Breast epithelium (tissue), 4 donors: Measurements from ENCODE around the gene TSPAN32. TPM values are rescaled to one million over a fixed set of nuclear protein-coding genes. Genes with fewer than 3 reads are reported as not detected.

Experiments
- DNase-seq, 2 donors: peaks; one replicate each; pipeline ENCODE4 v3.0.0-alpha.2; 2019; ENCODE audit warnings: low spot score in 2 of 2
- H3K27ac ChIP-seq, 2 donors: fragments of 200-600 bp; sonication (generic) in 1 of 2; one replicate each; pipeline ENCODE4 v1.5.1; 2016 to 2019; ENCODE audit warnings: mild to moderate bottlenecking in 1 of 2
- H3K27me3 ChIP-seq, 2 donors: fragments of 200-600 bp; sonication (generic) in 1 of 2; one replicate each; pipeline versions ENCODE4 v1.5.1 to v1.6.0; 2017 to 2019; ENCODE audit warnings: control low read depth in 1 of 2, mild to moderate bottlenecking in 1 of 2
- H3K36me3 ChIP-seq: fragments of 200-600 bp; one replicate; pipeline ENCODE4 v1.5.1; 2019
- H3K4me1 ChIP-seq, 2 donors: fragments of 200-600 bp; sonication (generic); one replicate each; pipeline ENCODE4 v1.5.1; 2016 to 2019; ENCODE audit warnings: control low read depth in 1 of 2
- H3K4me3 ChIP-seq, 3 donors: fragments of 200-600 bp; sonication (generic); 1 replicate in 2 of 3; 2 replicates in 1 of 3; pipeline ENCODE4 v1.5.1; 2016 to 2019; ENCODE audit warnings: mild to moderate bottlenecking in 3 of 3, moderate library complexity in 2 of 3
- H3K9me3 ChIP-seq, 2 donors: fragments of 200-600 bp; sonication (generic) in 1 of 2; one replicate each; pipeline ENCODE4 v1.5.1; 2016 to 2019; ENCODE audit warnings: control low read depth in 1 of 2
- CTCF ChIP-seq, 3 donors: fragments of 450-650 bp; IDR thresholded peaks; one replicate each; pipeline ENCODE4 v1.5.1; 2016 to 2017; ENCODE audit warnings: antibody characterized with exemption in 3 of 3, mild to moderate bottlenecking in 3 of 3, moderate library complexity in 3 of 3
- POLR2A ChIP-seq: fragments of 450-650 bp; IDR thresholded peaks from one replicate; pipeline ENCODE4 v1.6.1; 2016; ENCODE audit warnings: antibody characterized with exemption, mild to moderate bottlenecking, moderate library complexity
- POLR2AphosphoS5 ChIP-seq, 3 donors: sonication (generic); formaldehyde crosslinking; IDR thresholded peaks; one replicate each; pipeline ENCODE4 v1.6.1; 2017; ENCODE audit warnings: antibody characterized with exemption in 3 of 3
- intact Hi-C: fragments of 100-400 bp; cut with DNase I; formaldehyde crosslinking; loops from one replicate; pipeline ENCODE4 v1.15.1; 2023; ENCODE audit warnings: low total_unique reads
- total RNA-seq, 3 donors: library from RNA; depleted of rRNA; stranded (reverse); fragments of >200 nt; gene quantifications; one replicate each; pipeline ENCODE4 v1.1.0, GENCODE V29; 2016

TSPAN32 gene
- total RNA-seq, 3 donors from 2014 or later = 0.33 to 2.4 (median 1.0) TPM

DNA sequence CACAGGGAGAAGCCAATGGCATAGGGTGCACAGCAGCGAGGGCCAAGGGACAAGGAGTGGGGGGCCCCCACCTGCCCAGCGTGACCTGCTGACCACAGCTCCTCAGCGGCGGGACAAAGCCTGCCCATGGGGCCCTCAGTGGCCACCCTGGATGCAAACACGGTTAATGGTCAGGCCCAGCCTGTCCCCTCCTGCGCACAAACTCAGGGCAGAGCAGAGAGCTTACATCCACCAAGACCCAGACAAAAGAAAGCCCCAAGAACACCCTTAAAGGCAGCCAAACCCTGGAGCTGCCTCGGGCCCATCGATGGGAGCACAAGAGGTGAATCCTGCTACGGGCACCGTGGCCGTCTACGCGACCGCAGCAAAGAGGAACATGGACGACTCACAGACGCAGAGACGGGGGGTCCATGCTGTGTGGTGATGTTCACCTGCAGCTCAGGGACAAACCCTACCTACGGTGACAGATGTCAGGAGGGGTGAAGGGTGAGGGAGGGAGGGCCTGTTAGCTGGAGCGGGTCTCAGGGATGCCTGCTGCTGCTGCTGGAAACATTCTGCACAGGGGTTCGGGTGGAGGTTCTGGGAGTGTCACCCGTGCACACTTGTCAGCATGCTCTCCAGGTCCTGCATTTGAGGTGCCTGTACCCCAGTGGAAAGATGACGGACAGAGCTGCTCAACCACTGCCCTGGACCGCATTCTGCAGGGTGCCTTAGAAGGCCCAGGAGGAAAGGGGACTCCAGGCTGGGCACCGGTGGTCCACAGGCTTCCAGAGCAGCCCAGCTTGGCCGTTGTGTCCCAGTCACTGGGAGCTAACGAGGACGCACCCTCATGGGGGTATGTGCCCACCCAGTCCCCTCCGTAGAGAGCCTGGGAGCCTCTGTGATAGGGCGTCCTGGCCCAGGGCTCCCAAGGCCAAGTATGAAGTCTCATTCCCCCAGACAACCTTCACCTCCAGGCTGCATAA lies 43.0 kb upstream of the TSPAN32 start:
- H3K27me3 ChIP-seq = no peaks in the 10 kb centered on the region
- peaks cover 0 to 4% of the 10 kb centered on the region in 2 donors for H3K4me1 ChIP-seq
- DNase-seq = peak in 1 of 2 donors; percentile 47
- H3K27ac ChIP-seq = no peak overlapping the region
- no peak for TF ChIP-seq POLR2AphosphoS5 (IDR thresholded peaks at IDR 0.05)
- TF ChIP-seq POLR2A = no peak
- TF ChIP-seq CTCF (IDR thresholded peaks at IDR 0.05) = no peak
- H3K9me3 ChIP-seq = no peaks in the 10 kb centered on the region
- H3K36me3 ChIP-seq = no peaks in the 10 kb centered on the region
- intact Hi-C loops = no loop called here
- no peak overlapping the region for H3K4me3 ChIP-seq

DNA sequence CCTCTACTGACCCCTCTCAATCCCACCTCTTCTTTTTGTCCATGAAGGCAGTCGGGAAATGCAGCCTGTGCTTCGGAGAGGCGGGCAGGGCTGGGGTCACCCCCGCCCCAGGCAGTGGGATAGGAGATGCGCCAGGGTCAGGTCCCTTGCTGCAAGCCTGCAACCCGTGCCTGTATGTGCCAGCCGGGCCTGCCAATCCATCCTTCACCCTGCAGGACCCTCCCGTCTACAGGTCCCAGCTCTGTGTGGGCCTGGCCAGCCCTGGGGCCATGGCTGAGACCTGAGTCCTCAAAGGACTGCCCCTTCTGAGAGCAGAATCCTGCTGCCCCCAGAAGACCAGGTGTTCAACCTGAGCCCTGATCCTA lies 42.4 kb upstream of the TSPAN32 start:
- Histone ChIP-seq H3K36me3 (no peaks in the 10 kb centered on the region), H3K4me3 (no peak overlapping the region), H3K9me3 (no peaks in the 10 kb centered on the region), H3K27me3 (no peaks in the 10 kb centered on the region), H3K4me1 (peaks cover 0 to 4% of the 10 kb centered on the region in 2 donors), H3K27ac (no peak overlapping the region)
- TF ChIP-seq POLR2AphosphoS5 (IDR thresholded peaks at IDR 0.05) = no peak
- no peak for TF ChIP-seq POLR2A
- TF ChIP-seq CTCF (IDR thresholded peaks at IDR 0.05) = no peak
- intact Hi-C loops = no loop called here
- peak in 1 of 2 donors; percentile 34 for DNase-seq

DNA sequence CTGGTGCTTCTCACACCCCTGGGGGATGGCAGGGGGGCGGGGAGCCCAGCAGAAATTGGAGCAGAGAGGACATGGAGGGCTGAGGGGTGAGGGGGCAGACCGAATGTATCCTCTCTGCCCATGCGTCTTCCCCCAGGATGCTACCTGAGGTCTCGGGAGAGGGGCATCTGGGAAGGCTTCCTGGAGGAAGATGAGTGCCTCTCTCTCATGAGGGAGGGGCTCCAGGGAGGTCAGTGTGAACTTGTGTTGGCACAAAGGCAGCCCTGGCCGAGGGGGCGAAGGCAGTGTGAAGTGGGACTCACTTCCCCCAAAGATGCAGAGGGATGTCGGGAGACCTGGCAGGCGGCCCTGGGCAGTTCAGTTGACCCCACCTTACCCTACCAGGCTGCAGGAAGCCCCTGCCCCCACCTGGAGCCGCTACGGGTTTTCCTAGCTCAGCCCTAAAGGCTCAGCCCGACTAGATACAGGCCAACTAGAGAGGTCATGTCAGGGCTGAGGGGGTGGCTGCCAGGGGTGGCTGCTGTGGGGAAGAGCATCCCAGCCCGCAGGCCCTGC lies 41.8 kb upstream of the TSPAN32 start:
- no peaks in the 10 kb centered on the region for H3K9me3 ChIP-seq
- H3K27ac ChIP-seq = no peak overlapping the region
- no peaks in the 10 kb centered on the region for H3K36me3 ChIP-seq
- TF ChIP-seq POLR2AphosphoS5 (IDR thresholded peaks at IDR 0.05) = no peak
- H3K4me3 ChIP-seq = no peak overlapping the region
- DNase-seq = peak in 1 of 2 donors; percentile 45
- H3K27me3 ChIP-seq = no peaks in the 10 kb centered on the region
- intact Hi-C loops = no loop called here
- H3K4me1 ChIP-seq = peaks cover 0 to 4% of the 10 kb centered on the region in 2 donors

DNA sequence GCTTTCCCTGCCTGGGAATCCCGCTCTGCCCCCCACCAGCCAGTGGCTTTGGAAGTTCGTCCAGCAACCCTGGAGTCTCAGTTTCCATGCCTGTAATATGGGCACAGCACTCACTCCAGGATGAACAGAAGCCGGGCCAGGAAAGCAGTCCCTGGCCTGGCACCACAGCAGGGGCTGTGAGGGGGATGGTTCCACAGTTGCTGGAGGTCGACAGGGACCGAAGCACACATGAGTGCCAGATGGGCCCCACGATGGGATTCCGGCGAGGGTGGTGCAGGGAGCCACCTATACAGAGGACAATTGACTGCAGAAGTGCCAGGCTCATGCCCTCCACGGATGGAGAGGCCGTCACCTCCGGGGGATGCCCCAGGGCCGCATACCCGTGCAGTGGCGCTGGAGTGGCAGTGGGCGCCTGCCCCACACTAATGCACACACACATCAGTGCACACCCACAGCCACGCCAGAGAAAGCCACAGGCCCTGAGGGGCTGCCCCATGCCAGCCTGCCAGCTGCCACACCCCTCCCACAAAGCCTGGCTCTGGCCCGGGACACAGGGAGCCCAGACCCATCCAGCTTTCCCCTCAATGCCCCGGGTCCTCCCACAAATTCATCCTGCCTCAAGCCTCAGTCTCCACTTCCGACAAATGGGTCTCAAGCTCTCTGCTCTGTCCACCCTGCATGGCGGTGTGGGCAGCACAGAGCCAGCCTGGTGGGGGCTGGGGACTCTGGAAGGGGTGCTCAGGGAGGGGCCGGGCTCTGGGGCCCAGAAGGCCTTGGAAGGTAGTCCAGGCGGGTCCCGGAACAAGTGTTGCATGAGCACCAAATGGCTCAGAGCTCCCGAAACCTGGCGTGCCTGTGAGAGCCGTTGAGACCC lies 41.1 kb upstream of the TSPAN32 start:
- Histone ChIP-seq H3K4me3 (no peak overlapping the region), H3K9me3 (no peaks in the 10 kb centered on the region), H3K36me3 (no peaks in the 10 kb centered on the region), H3K4me1 (peaks cover 0 to 4% of the 10 kb centered on the region in 2 donors), H3K27me3 (no peaks in the 10 kb centered on the region), H3K27ac (no peak overlapping the region)
- intact Hi-C loops = no loop called here
- no peak for TF ChIP-seq POLR2AphosphoS5 (IDR thresholded peaks at IDR 0.05)
- TF ChIP-seq CTCF (IDR thresholded peaks at IDR 0.05) = no peak
- no peak for TF ChIP-seq POLR2A
- peak in 1 of 2 donors; percentile 45 for DNase-seq

DNA sequence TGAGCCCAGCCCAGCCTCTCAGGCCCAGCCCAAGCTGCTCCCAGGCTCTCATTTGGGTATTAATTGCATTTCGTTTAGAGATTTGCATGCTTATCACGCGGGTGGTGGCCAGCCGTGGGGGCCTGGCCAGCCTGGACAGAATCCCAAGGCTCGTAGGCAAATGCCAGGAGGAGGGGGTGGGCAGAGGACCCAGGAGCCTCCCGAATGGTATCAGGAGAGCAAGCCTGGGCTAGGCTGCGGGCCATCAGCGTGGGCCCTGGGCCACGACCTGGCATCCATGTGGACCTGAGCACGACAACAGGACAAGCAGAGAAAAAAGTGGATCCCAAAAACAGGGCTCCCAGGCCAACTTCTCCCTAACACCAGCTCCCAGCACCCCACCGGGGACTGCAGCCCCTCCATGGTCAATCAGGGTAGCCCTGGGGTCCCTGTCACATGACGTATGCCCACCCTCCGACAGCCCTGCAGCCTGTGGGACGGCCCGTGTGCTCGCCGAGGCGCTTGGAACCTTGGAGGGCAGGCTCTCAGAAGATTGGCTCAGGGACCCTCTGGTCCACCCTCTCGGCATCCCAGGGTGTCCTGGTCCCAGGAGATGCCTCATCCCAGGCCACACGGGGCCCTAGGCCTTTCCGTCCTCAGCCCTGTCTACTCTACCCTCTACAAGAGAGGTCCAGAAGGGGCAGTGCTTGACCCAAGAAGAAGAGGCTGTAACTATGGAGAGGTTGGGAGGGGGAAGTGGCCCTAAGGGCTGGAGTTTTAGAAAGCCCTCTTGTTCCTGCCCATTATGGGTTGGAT lies 40.2 kb upstream of the TSPAN32 start:
- Histone ChIP-seq H3K27ac (no peak overlapping the region), H3K9me3 (no peaks in the 10 kb centered on the region), H3K36me3 (no peaks in the 10 kb centered on the region), H3K4me3 (no peak overlapping the region), H3K27me3 (no peaks in the 10 kb centered on the region), H3K4me1 (peaks cover 0 to 4% of the 10 kb centered on the region in 2 donors)
- TF ChIP-seq POLR2AphosphoS5 (IDR thresholded peaks at IDR 0.05) (no peak), POLR2A (no peak), CTCF (IDR thresholded peaks at IDR 0.05) (no peak)
- intact Hi-C loops = no loop called here
- peak in 1 of 2 donors; percentile 43 for DNase-seq
